Right ventricle myocardium superior (tissue), 1 donor: ENCODE results near the gene NUDT2. TPM values are rescaled to one million over a fixed set of nuclear protein-coding genes. Genes with fewer than 3 reads are reported as not detected.

ENCODE experiments used
- ATAC-seq: fragments of 200-7000 bp; cut with Tn5 transposase; one replicate; pipeline ENCODE4 v1.9.1; 2020; ENCODE audit warnings: mild to moderate bottlenecking; ENCODE audit not compliant: poor library complexity
- DNase-seq: peaks from one replicate; pipeline ENCODE4 v3.0.0-alpha.2; 2020
- intact Hi-C: fragments of 100-400 bp; cut with DNase I; formaldehyde crosslinking; loops from one replicate; pipeline ENCODE4 v1.11.2; 2022
- total RNA-seq: library from RNA; stranded (reverse); fragmentation: NEBNext Ultra II Directional; extraction: Animal tissue kit (Norgen Biotek cat#: 25700); gene quantifications from one replicate; pipeline ENCODE4 v1.2.1, GENCODE V29; 2021
- donor health status: DM: no; HTN: yes; CAD: no; lungs with severe emphysema.

The NUDT2 gene
- total RNA-seq, 1 donor from 2014 or later, result 17.7 TPM

GRCh38 chr9:34377404-34377746, 48.0 kb downstream of the NUDT2 start:
- ATAC-seq (no peak), DNase-seq (peak; percentile 61)
- intact Hi-C loops, result loop anchor here (10.0 kb wide), 1 partner anchor 253 kb away; the partner anchor contains the start of gene DCAF12

- intact Hi-C loops, result loop anchor here (2.0 to 10.0 kb wide), 2 partner anchors 46 to 254 kb away; partner anchors contain the start of gene DCAF12
- no peak for DNase-seq
- ATAC-seq, result no peak
Measured at GRCh38 chr9:34378376-34379060, 49.1 kb downstream of the NUDT2 start.

- DNase-seq, result peak; percentile 93
- intact Hi-C loops, result loop anchor here (2.0 to 10.0 kb wide), 2 partner anchors 47 to 255 kb away; partner anchors contain the start of gene DCAF12
- ATAC-seq, result peak; percentile 67
Measured at GRCh38 chr9:34379334-34380033, 50.1 kb downstream of the NUDT2 start.

- DNase-seq, result peak; percentile 55
- intact Hi-C loops, result no loop called here
- ATAC-seq, result no peak
Measured at GRCh38 chr9:34380034-34380510, 50.7 kb downstream of the NUDT2 start.

- peak; percentile 83 for ATAC-seq
- intact Hi-C loops, result no loop called here
Measured at GRCh38 chr9:34380511-34381315, 51.3 kb downstream of the NUDT2 start.

GRCh38 chr9:34381323-34381722, 52.0 kb downstream of the NUDT2 start:
- intact Hi-C loops, result no loop called here
- DNase-seq (no peak), ATAC-seq (peak; percentile 11)

More at GRCh38 chr9:34380511-34381315, 51.3 kb downstream of the NUDT2 start:
- peak; percentile 89 for DNase-seq

- no peak for DNase-seq
- intact Hi-C loops, result no loop called here
- no peak for ATAC-seq
Measured at GRCh38 chr9:34382054-34382453, 52.7 kb downstream of the NUDT2 start.

GRCh38 chr9:34382879-34383278, 53.5 kb downstream of the NUDT2 start:
- ATAC-seq (no peak), DNase-seq (no peak)
- intact Hi-C loops, result no loop called here

- intact Hi-C loops, result no loop called here
- ATAC-seq, result no peak
Measured at GRCh38 chr9:34383904-34384303, 54.5 kb downstream of the NUDT2 start.

GRCh38 chr9:34384368-34385165, 55.2 kb downstream of the NUDT2 start:
- ATAC-seq (no peak), DNase-seq (no peak)
- intact Hi-C loops, result no loop called here

More at GRCh38 chr9:34383904-34384303, 54.5 kb downstream of the NUDT2 start:
- DNase-seq, result no peak

- ATAC-seq (no peak), DNase-seq (no peak)
- intact Hi-C loops, result no loop called here
Measured at GRCh38 chr9:34385561-34386230, 56.3 kb downstream of the NUDT2 start.

- intact Hi-C loops, result no loop called here
- DNase-seq (no peak), ATAC-seq (no peak)
Measured at GRCh38 chr9:34386656-34387055, 57.3 kb downstream of the NUDT2 start.

- DNase-seq, result no peak
- ATAC-seq, result no peak
- intact Hi-C loops, result no loop called here
Measured at GRCh38 chr9:34387239-34387638, 57.9 kb downstream of the NUDT2 start.

GRCh38 chr9:34392511-34392910, 63.1 kb downstream of the NUDT2 start:
- intact Hi-C loops, result no loop called here
- no peak for DNase-seq
- peak; percentile 60 for ATAC-seq
